HepG2 (cell line): ENCODE results near the gene CFAP54. TPM values are rescaled to one million over a fixed set of nuclear protein-coding genes. Genes with fewer than 3 reads are reported as not detected.

Experiments
- ATAC-seq: fragments of 200-7000 bp; cut with Tn5 transposase; 3 replicates; pipeline ENCODE4 v1.9.1; 2020; ENCODE audit warnings: mild to moderate bottlenecking, moderate library complexity
- BruUV-seq: library from RNA; stranded (reverse); fragments of 400-500 nt; replicated peaks from 2 replicates; lab custom pipeline; 2021; lab: Mats Ljungman, UMichigan
- CTCF ChIA-PET: fragments of 300-600 bp; formaldehyde crosslinking; extraction: SDS; loops from one replicate; lab custom pipeline; 2021; ENCODE audit warnings: low total read pairs, inconsistent platforms, low intra/inter-chr PET ratio; lab: Yijun Ruan, JAX
- POLR2A ChIA-PET: fragments of 350-600 bp; sonication (Branson Sonifier 250); formaldehyde crosslinking; loops from one replicate; lab custom pipeline; 2020; ENCODE audit warnings: antibody characterized with exemption, inconsistent platforms; lab: Yijun Ruan, JAX
- DNase-seq: peaks from one replicate; pipeline ENCODE4 v3.0.0-alpha.2; 2015; ENCODE audit warnings: low spot score
- FAIRE-seq: peaks from 3 replicates; lab custom pipeline; 2011; peaks lifted over from hg19 to GRCh38; lab: Jason Lieb, UNC
- H2AFZ ChIP-seq: one replicate; pipeline ENCODE4 v1.6.1; 2011; ENCODE audit warnings: low read length, inconsistent platforms
- H3K27ac ChIP-seq: fragments of 300-600 bp; 3 replicates; pipeline ENCODE4 v1.8.0; 2011; ENCODE audit warnings: mixed run types, mild to moderate bottlenecking, mixed read lengths, low read length, inconsistent platforms; ENCODE audit not compliant: insufficient read depth; ENCODE audit errors: extremely low read length
- H3K27me3 ChIP-seq, 2 experiments: fragments of 200-600 bp in 1 of 2; 2 replicates in 1 of 2; 3 replicates in 1 of 2; pipeline versions ENCODE4 v1.6.0 to v1.8.0; 2011; ENCODE audit warnings: low read length in 2 of 2, mild to moderate bottlenecking in 2 of 2, moderate library complexity in 2 of 2, inconsistent platforms in 1 of 2; ENCODE audit not compliant: insufficient read depth in 2 of 2, control insufficient read depth in 1 of 2
- H3K36me3 ChIP-seq, 2 experiments: fragments of 200-600 bp in 1 of 2; replicated peaks in 1 of 2; 2 replicates in 1 of 2; 3 replicates in 1 of 2; pipeline versions ENCODE4 v1.5.1 to v1.8.0; 2011; ENCODE audit warnings: low read length in 2 of 2, inconsistent platforms in 1 of 2; ENCODE audit not compliant: insufficient read depth in 2 of 2, control insufficient read depth in 1 of 2
- H3K4me1 ChIP-seq: 2 replicates; pipeline ENCODE4 v1.5.1; 2012; ENCODE audit warnings: low read length, inconsistent platforms; ENCODE audit not compliant: insufficient read depth
- H3K4me2 ChIP-seq: 2 replicates; pipeline ENCODE4 v1.6.0; 2011; ENCODE audit warnings: low read depth, low read length, inconsistent platforms
- H3K4me3 ChIP-seq, 3 experiments: fragments of 200-600 bp in 1 of 3; sonication (generic), shearing (Covaris generic) in 1 of 3; replicated peaks in 1 of 3; 2 replicates each; pipeline ENCODE4 v1.5.1; 2011 to 2016; ENCODE audit warnings: low read length in 3 of 3, inconsistent platforms in 2 of 3, low read depth in 2 of 3, mild to moderate bottlenecking in 2 of 3, control low read depth in 1 of 3, mixed read lengths in 1 of 3; ENCODE audit not compliant: insufficient read depth in 1 of 3
- H3K79me2 ChIP-seq: one replicate; pipeline ENCODE4 v1.6.1; 2011; ENCODE audit warnings: low read length, inconsistent platforms; ENCODE audit not compliant: insufficient read depth
- H3K9ac ChIP-seq: 2 replicates; pipeline ENCODE4 v1.6.0; 2011; ENCODE audit warnings: mild to moderate bottlenecking, low read depth, low read length, inconsistent platforms; ENCODE audit not compliant: insufficient read depth
- H3K9me3 ChIP-seq: 2 replicates; pipeline ENCODE4 v1.5.1; 2012; ENCODE audit warnings: mild to moderate bottlenecking, low read length
- H4K20me1 ChIP-seq: 2 replicates; pipeline ENCODE4 v1.6.0; 2011; ENCODE audit warnings: inconsistent platforms, mild to moderate bottlenecking, low read length, moderate library complexity; ENCODE audit not compliant: insufficient read depth
- DMAP1 ChIP-seq: IDR thresholded peaks from 2 replicates; pipeline ENCODE4 v1.6.1; 2016
- HOXA5 ChIP-seq: sonication (generic); formaldehyde crosslinking; IDR thresholded peaks from 2 replicates; pipeline ENCODE4 v1.4.0; 2020; ENCODE audit warnings: missing genetic modification reagents
- MEF2D ChIP-seq: sonication (generic); formaldehyde crosslinking; IDR thresholded peaks from 2 replicates; pipeline ENCODE4 v1.5.1; 2020; ENCODE audit warnings: mild to moderate bottlenecking, missing genetic modification reagents
- PHB2 ChIP-seq: fragments of 450-650 bp; IDR thresholded peaks from 2 replicates; pipeline ENCODE4 v1.6.1; 2018; ENCODE audit not compliant: partially characterized antibody
- RBFOX2 ChIP-seq: fragments of 200-400 bp; formaldehyde crosslinking; IDR thresholded peaks from 2 replicates; pipeline ENCODE4 v1.6.1; 2017; ENCODE audit warnings: low read depth, mild to moderate bottlenecking, low read length
- RBM39 ChIP-seq: fragments of 200-400 bp; formaldehyde crosslinking; IDR thresholded peaks from one replicate; pipeline ENCODE4 v1.6.1; 2018; ENCODE audit warnings: antibody characterized with exemption, mild to moderate bottlenecking, low read depth, low read length; ENCODE audit not compliant: poor library complexity, severe bottlenecking
- TFAP4 ChIP-seq: sonication (generic); IDR thresholded peaks from 2 replicates; pipeline ENCODE4 v1.6.1; 2016; ENCODE audit warnings: low read depth, borderline replicate concordance
- ZBTB26 ChIP-seq: IDR thresholded peaks from 2 replicates; pipeline ENCODE4 v1.6.1; 2016; ENCODE audit warnings: missing compliant biosample characterization, missing genetic modification reagents, borderline replicate concordance
- ZNF251 ChIP-seq: sonication (generic); formaldehyde crosslinking; IDR thresholded peaks from 2 replicates; pipeline ENCODE4 v1.9.0; 2021; ENCODE audit warnings: mild to moderate bottlenecking, missing genetic modification reagents
- ZNF264 ChIP-seq: sonication (generic); formaldehyde crosslinking; IDR thresholded peaks from 2 replicates; pipeline ENCODE4 v1.4.0; 2020; ENCODE audit warnings: missing genetic modification reagents
- ZNF343 ChIP-seq: sonication (generic); formaldehyde crosslinking; IDR thresholded peaks from 2 replicates; pipeline ENCODE4 v1.4.0; 2020; ENCODE audit warnings: mild to moderate bottlenecking, missing genetic modification reagents
- ZNF543 ChIP-seq: sonication (generic); formaldehyde crosslinking; IDR thresholded peaks from 2 replicates; pipeline ENCODE4 v1.4.0; 2020; ENCODE audit warnings: mild to moderate bottlenecking, missing genetic modification reagents
- WGBS: methylation state at CpG from one replicate; pipeline ENCODE4 v1.1.6; 2017; ENCODE audit warnings: low lambda C conversion rate; 5-methylcytosine and 5-hydroxymethylcytosine counted together
- in situ Hi-C: cut with HindIII; loops from 2 replicates; pipeline ENCODE4 v1.10.0; 2017; ENCODE audit warnings: low pct_unique_long_range_greater_than_20kb; ENCODE audit not compliant: extremely low pct_ligation_motif_present
- intact Hi-C: fragments of 100-400 bp; cut with micrococcal nuclease; formaldehyde crosslinking; loops from one replicate; pipeline ENCODE4 v1.10.0; 2022; ENCODE audit not compliant: unreplicated experiment
- polyA plus RNA-seq, 8 experiments: library from polyadenylated mRNA; depleted of rRNA in 3 of 8; stranded (reverse) in 7 of 8; unstranded in 1 of 8; fragments of >200 nt; fragmentation: Illumina TruSeq in 4 of 8; extraction: Trizol in 4 of 8; gene quantifications; 2 replicates each; pipeline versions ENCODE4 v1.2.1 to v1.2.3, GENCODE V29; 2011 to 2016; ENCODE audit warnings: low read depth in 4 of 8, missing spikeins in 1 of 8, mixed read lengths in 1 of 8; ENCODE audit not compliant: insufficient read depth in 1 of 8
- total RNA-seq, 5 experiments: library from RNA; depleted of rRNA; stranded (reverse); fragments of >200 nt; fragmentation: Illumina TruSeq; extraction: Trizol; gene quantifications; 2 replicates each; pipeline ENCODE4 v1.2.3, GENCODE V29; 2016; ENCODE audit warnings: low read depth in 1 of 5
- TF ChIP-seq, protein P1 (sequence below): sonication (generic); formaldehyde crosslinking; IDR thresholded peaks from 2 replicates; pipeline ENCODE4 v1.4.0; 2020; ENCODE audit warnings: mild to moderate bottlenecking, missing genetic modification reagents
- TF ChIP-seq, protein P2 (sequence below): sonication (generic); formaldehyde crosslinking; IDR thresholded peaks from 2 replicates; pipeline ENCODE4 v1.4.0; 2020; ENCODE audit warnings: mild to moderate bottlenecking, missing genetic modification reagents

Gene CFAP54
- total and polyA plus RNA-seq, 2 of the 13 experiments (the other 11 are each of a cell fraction or from before 2014, with no cell fraction given), result not detected

DNA sequence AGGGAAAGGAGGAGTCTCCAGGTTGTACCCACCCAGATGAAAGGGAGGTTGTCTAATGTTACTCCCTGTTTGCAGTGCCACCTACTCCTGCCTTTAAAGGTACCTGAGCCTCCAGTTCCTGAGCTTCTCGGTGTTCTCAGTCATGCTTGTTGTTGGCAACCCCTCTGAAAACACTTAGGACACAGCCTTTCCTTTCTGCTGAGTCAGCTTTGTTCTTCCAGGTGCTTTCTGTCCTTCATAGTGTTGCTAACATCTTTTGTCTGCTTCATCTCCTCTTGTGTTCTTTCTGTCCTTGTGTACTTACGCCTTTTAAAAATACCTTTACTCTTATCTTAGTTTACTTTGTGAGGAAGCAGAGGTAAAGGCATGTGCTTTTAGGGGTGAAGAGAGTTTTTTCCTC is 320.7 kb downstream of the CFAP54 start (continued):
- TF ChIP-seq TFAP4, result no peak
- TF ChIP-seq, all 625 proteins: peak for 2

GRCh38 chr12:96810477-96810876 is 321.1 kb downstream of the CFAP54 start:
- Histone ChIP-seq H3K79me2 (no peaks in the 10 kb centered on the region), H4K20me1 (no peaks in the 10 kb centered on the region), H3K4me2 (no peak overlapping the region), H3K4me3 (no peak overlapping the region), H3K9ac (no peak overlapping the region), H3K27me3 (no peaks in the 10 kb centered on the region), H3K27ac (no peak overlapping the region), H3K36me3 (no peaks in the 10 kb centered on the region), H3K4me1 (no peaks in the 10 kb centered on the region), H2AFZ (no peak overlapping the region), H3K9me3 (no peaks in the 10 kb centered on the region)
- ATAC-seq (no peak), FAIRE-seq (no peak), DNase-seq (no peak)
- in situ Hi-C loops, result no loop called here
- WGBS, result 19% methylated on average over 3 of the region's 3 CpGs
- POLR2A ChIA-PET, result no interaction called here
- no TSS peak for BruUV-seq
- intact Hi-C loops, result no loop called here
- CTCF ChIA-PET, result no interaction called here
- TF ChIP-seq ZNF543 (CRISPR knock-in tag) (no peak), RBFOX2 (no peak), HOXA5 (no peak), MEF2D (no peak), ZNF264 (no peak), RBM39 (no peak), ZNF251 (CRISPR knock-in tag) (no peak), ZBTB26 (CRISPR knock-in tag) (no peak), PHB2 (no peak), DMAP1 (CRISPR knock-in tag) (no peak), ZNF343 (no peak)
- TF ChIP-seq, protein P1, sequence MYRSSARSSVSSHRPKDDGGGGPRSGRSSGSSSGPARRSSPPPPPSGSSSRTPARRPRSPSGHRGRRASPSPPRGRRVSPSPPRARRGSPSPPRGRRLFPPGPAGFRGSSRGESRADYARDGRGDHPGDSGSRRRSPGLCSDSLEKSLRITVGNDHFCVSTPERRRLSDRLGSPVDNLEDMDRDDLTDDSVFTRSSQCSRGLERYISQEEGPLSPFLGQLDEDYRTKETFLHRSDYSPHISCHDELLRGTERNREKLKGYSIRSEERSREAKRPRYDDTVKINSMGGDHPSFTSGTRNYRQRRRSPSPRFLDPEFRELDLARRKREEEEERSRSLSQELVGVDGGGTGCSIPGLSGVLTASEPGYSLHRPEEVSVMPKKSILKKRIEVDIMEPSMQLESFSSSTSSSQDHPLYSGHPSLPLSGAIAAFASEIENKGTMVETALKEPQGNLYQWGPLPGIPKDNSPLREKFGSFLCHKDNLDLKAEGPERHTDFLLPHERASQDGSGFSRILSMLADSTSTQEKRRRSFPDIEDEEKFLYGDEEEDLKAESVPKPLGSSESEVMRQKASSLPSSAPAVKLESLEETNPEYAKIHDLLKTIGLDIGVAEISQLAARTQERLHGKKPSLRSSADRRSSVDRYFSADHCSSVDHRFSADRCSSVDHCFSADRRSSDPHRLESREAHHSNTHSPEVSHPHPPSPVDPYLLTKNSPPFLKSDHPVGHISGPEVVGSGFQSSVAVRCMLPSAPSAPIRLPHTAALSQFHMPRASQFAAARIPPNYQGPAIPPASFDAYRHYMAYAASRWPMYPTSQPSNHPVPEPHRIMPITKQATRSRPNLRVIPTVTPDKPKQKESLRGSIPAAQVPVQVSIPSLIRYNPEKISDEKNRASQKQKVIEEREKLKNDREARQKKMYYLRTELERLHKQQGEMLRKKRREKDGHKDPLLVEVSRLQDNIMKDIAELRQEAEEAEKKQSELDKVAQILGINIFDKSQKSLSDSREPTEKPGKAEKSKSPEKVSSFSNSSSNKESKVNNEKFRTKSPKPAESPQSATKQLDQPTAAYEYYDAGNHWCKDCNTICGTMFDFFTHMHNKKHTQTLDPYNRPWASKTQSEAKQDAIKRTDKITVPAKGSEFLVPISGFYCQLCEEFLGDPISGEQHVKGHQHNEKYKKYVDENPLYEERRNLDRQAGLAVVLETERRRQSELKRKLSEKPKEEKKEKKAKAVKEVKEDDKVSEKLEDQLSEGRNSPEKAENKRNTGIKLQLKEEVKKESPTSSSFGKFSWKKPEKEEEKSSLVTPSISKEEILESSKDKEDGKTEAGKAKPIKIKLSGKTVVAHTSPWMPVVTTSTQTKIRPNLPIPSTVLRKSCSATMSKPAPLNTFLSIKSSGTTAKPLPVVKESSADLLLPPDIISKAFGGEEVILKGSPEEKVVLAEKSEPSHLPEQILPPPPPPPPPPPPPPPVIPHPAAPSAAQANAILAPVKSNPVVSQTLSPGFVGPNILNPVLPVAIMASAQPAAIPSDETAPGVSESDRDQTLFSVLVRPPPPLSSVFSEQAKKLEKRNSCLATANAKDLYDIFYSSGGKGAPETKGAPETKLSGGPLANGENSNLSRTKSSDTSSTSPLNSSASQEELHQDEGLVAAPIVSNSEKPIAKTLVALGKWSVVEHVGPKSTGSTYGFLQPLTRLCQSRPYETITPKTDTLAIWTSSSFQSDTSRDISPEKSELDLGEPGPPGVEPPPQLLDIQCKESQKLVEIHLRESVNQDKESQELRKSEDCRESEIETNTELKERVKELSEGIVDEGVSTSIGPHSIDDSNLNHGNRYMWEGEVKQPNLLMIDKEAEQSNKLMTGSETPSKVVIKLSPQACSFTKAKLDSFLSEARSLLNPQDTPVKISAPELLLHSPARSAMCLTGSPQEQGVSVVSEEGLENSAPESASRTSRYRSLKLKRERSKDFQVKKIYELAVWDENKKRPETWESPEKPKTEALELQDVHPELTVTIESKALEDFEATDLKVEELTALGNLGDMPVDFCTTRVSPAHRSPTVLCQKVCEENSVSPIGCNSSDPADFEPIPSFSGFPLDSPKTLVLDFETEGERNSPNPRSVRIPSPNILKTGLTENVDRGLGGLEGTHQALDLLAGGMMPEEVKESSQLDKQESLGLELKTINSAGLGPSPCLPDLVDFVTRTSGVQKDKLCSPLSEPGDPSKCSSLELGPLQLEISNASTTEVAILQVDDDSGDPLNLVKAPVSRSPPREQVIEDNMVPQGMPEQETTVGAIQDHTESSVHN, result no peak
- TF ChIP-seq, protein P2, sequence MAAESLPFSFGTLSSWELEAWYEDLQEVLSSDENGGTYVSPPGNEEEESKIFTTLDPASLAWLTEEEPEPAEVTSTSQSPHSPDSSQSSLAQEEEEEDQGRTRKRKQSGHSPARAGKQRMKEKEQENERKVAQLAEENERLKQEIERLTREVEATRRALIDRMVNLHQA, result no peak
